Cardiac muscle cell (in vitro differentiated cells and primary cell): ENCODE measurements around the gene CHID1. TPM values are rescaled to one million over a fixed set of nuclear protein-coding genes. Genes with fewer than 3 reads are reported as not detected.

Source experiments
- DNase-seq, 2 donors: peaks; one replicate each; pipeline versions ENCODE4 v3.0.0 to v3.0.0-alpha.2; 2010 to 2017; ENCODE audit warnings: low read depth in 1 of 2, low spot score in 1 of 2
- H3K27ac ChIP-seq: fragments of 200-600 bp; sonication (generic); 2 replicates; pipeline ENCODE4 v1.5.1; 2016
- H3K27me3 ChIP-seq: fragments of 200-600 bp; sonication (generic); 2 replicates; pipeline ENCODE4 v1.6.0; 2016; ENCODE audit warnings: control low read depth
- H3K36me3 ChIP-seq: fragments of 200-600 bp; sonication (generic); 2 replicates; pipeline ENCODE4 v1.5.1; 2016; ENCODE audit warnings: control low read depth
- H3K4me1 ChIP-seq: fragments of 200-600 bp; sonication (generic); 2 replicates; pipeline ENCODE4 v1.8.1; 2017; ENCODE audit warnings: low read depth, mild to moderate bottlenecking, mixed run types
- H3K4me3 ChIP-seq: fragments of 200-600 bp; sonication (generic); 2 replicates; pipeline ENCODE4 v1.5.1; 2016; ENCODE audit warnings: mild to moderate bottlenecking
- H3K9me3 ChIP-seq: fragments of 200-600 bp; sonication (generic); 2 replicates; pipeline ENCODE4 v1.5.1; 2017; ENCODE audit warnings: low read depth, mild to moderate bottlenecking, control low read depth
- CTCF ChIP-seq: IDR thresholded peaks from 2 replicates; pipeline ENCODE4 v1.5.1; 2012; ENCODE audit warnings: low read depth, mild to moderate bottlenecking, low read length
- polyA plus RNA-seq: library from polyadenylated mRNA; unstranded; fragments of >200 nt; fragmentation: Nextera tagmentation; extraction: Ambion mirVana; gene quantifications from 2 replicates; pipeline ENCODE4 v1.2.1, GENCODE V29; 2016
- total RNA-seq: library from RNA; depleted of rRNA; stranded (reverse); fragments of >200 nt; gene quantifications from 2 replicates; pipeline ENCODE4 v1.2.3, GENCODE V29; 2016

CHID1 gene
- total and polyA plus RNA-seq, 2 experiments from 2014 or later: 67.7 to 145 TPM

DNA sequence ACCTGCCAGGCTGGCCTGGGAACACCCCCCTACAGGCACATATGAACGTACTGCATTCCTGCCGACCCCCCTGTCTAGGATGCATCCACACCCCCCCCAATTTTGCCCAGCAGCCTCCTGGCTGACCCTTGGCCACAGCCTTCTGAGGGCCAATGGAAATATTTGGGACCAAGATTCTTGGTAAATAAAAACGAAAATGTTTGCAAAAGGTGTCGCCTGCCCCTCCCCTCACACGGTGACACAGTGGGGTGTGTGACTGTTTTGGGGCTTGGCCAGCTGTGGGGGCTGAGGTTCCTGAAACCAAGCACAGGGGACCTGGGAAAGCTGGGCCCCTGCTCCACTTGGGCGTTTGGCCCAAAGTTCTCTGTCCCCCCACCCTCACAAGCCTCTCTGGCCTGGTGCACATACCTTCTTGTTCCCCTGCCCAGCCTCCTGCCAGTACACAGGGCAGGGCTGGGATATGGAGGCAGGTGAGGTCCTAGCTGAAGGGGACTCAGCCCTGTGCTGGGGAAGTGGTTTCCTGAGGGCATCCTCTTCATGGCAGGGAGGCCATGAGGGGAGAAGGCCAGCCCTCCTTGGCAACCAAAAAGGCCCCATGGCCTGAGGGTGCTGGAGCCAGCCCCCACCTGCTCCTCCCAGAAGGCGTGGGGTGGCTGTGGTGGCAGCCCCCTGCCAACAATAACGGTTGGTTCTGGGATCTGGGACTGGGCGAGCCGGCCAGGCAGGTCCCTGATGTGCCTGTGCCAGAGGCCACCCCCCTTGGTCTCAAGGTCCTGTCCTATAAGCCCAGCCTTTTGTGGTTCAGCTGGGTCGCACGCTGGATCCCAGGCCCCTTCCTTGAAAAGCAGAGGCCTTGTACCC, 85.0 kb downstream of the CHID1 start:
- Histone ChIP-seq H3K27me3 (peaks cover 18% of the 10 kb centered on the region), H3K36me3 (peaks cover 7% of the 10 kb centered on the region), H3K4me3 (no peak overlapping the region), H3K9me3 (no peaks in the 10 kb centered on the region), H3K27ac (no peak overlapping the region), H3K4me1 (peaks cover 23% of the 10 kb centered on the region)
- no peak for DNase-seq
- no peak for TF ChIP-seq CTCF

GRCh38 chr11:824942-825341, 85.7 kb downstream of the CHID1 start:
- Histone ChIP-seq H3K4me3 (no peak overlapping the region), H3K4me1 (peaks cover 20% of the 10 kb centered on the region), H3K36me3 (peaks cover 7% of the 10 kb centered on the region), H3K27ac (no peak overlapping the region), H3K9me3 (no peaks in the 10 kb centered on the region), H3K27me3 (peaks cover 13% of the 10 kb centered on the region)
- DNase-seq: no peak
- no peak for TF ChIP-seq CTCF

DNA sequence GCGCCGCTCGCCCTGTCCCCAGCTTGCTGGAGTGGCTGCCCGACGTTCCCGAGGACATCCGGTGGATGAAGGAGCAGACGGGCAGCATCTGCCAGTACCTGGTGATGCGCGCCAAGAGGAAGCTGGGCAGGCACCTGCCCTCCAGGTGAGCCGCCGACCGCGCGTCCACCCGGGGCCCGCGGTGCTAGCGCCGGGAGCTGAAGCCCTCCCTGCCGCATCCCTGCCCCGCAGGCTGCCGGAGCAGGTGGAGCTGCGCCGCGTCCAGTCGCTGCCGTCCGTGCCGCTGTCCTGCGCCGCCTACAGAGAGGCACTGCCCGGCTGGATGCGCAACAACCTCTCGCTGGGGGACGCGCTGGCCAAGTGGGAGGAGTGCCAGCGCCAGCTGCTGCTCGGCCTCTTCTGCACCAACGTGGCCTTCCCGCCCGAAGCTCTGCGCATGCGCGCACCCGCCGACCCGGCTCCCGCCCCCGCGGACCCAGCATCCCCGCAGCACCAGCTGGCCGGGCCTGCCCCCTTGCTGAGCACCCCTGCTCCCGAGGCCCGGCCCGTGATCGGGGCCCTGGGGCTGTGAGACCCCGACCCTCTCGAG, 86.2 kb downstream of the CHID1 start:
- no peak for DNase-seq
- Histone ChIP-seq H3K27ac (no peak overlapping the region), H3K9me3 (no peaks in the 10 kb centered on the region), H3K4me3 (no peak overlapping the region), H3K27me3 (peaks cover 8% of the 10 kb centered on the region), H3K4me1 (peaks cover 20% of the 10 kb centered on the region), H3K36me3 (peaks cover 7% of the 10 kb centered on the region)
- TF ChIP-seq CTCF: no peak

DNA sequence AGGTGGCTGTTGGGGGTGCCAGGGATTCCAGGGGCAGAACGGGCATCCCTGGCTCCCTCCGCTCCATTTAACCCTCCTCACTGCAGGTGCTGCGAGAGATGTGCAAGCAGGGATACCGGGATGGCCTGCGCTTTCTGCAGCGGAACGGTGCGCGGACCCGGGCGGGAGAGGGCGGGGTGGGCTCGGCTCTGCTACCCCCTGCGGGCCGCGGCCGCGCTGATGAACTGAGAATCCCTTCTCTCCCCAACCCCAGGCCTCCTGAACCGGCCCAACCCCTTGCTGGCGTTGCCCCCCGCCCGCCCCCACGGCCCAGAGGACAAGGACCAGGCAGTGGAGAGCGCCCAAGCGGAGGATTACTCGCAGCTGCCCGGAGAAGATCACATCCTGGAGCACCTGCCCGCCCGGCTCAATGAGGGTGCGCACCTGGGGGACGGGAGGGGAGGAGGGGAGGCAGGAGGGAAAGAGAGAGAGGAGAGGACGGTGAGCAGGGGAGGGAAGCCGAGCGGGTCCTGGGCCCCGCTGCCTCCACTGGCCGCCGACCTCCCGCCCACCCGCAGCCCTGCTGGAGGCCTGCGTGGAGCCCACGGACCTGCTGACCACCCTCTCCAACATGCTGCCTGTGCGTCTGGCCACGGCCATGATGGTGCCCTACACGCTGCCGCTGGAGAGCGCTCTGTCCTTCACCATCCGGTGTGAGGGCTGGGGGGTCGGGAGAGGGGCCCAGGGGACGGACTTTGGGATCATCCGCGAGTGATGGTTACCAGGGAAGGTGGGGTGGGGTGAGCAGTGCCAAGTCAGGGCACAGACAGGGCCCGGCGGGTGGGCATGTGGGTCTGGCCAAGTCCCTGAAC, 86.9 kb downstream of the CHID1 start:
- Histone ChIP-seq H3K36me3 (peaks cover 7% of the 10 kb centered on the region), H3K4me1 (peaks cover 16% of the 10 kb centered on the region), H3K9me3 (no peaks in the 10 kb centered on the region), H3K27me3 (peaks cover under 1% of the 10 kb centered on the region), H3K4me3 (no peak overlapping the region), H3K27ac (no peak overlapping the region)
- no peak for TF ChIP-seq CTCF
- no peak for DNase-seq

DNA sequence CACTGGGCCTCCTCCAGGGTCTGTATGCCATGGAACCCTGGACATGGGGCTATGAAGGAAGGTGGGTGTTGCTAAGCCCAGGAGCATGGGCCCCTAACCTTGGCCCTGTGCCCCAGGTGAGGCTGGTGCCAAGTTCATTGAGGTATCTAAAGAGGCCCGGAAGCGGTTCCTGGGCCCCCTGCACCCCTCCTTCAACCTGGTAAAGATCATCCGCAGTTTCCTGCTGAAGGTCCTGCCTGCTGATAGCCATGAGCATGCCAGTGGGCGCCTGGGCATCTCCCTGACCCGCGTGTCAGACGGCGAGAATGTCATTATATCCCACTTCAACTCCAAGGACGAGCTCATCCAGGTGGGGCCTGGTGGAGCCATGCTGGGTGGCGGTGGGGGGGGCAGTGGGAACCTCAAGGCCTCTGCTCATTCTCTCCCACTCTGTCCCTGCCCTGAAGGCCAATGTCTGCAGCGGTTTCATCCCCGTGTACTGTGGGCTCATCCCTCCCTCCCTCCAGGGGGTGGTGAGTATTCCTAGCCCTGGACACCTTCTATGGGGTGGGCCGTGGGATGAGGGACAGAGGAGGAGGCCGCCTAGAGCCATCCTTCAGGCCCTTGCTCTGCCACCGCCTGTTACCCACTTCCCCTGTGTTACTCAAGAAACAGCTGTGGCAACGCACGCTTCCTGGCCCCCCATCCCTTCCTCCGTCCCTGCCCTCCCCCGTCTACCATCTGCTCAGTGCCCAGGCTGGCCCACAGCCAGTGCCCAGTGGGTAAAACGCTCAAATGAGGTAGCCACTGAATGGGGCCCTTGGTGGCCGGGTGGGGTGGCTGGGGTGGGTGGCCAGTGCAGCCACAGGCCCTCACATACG, 88.9 kb downstream of the CHID1 start:
- Histone ChIP-seq H3K4me1 (peaks cover 4% of the 10 kb centered on the region), H3K9me3 (no peaks in the 10 kb centered on the region)
- TF ChIP-seq CTCF: no peak

More for the DNA sequence above, 88.9 kb downstream of the CHID1 start:
- Histone ChIP-seq H3K27ac (no peak overlapping the region), H3K36me3 (peaks cover 7% of the 10 kb centered on the region), H3K27me3 (no peaks in the 10 kb centered on the region), H3K4me3 (no peak overlapping the region)
- DNase-seq: no peak
